HG03135 (cell line): Measurements from ENCODE around the gene OR51S1.
"Not testable (repeated sequence)": the region's sequence is repeated elsewhere in the genome, so short reads cannot be mapped to it uniquely, and the experiment has no call there.

ENCODE experiments used
- ATAC-seq: cut with Tn5 transposase; IDR thresholded peaks from one replicate; pipeline ENCODE4 v1.9.1; 2021; ENCODE audit warnings: mild to moderate bottlenecking, moderate library complexity; ENCODE audit not compliant: unreplicated experiment

Gene OR51S1

GRCh38 chr11:4848908-4849532, at the start of gene OR51S1:
Gene OR51S1, minus strand, starts transcription at chr11:4849208. Its CDS starts 0 bp downstream, at chr11:4849208.
- ATAC-seq: no peak

- no peak for ATAC-seq
Measured at GRCh38 chr11:4891996-4892640, 43.1 kb upstream of the OR51S1 start.

- no peak for ATAC-seq
Measured at GRCh38 chr11:4890279-4890678, 41.3 kb upstream of the OR51S1 start.

- no peak for ATAC-seq
Measured at GRCh38 chr11:4887591-4887990, 38.6 kb upstream of the OR51S1 start.

GRCh38 chr11:4886186-4886585, 37.2 kb upstream of the OR51S1 start:
- ATAC-seq: no peak

GRCh38 chr11:4884361-4884760, 35.4 kb upstream of the OR51S1 start:
- ATAC-seq: no peak

- no peak for ATAC-seq
Measured at GRCh38 chr11:4882543-4882942, 33.5 kb upstream of the OR51S1 start.

- no peak for ATAC-seq
Measured at GRCh38 chr11:4881860-4882500, 33.0 kb upstream of the OR51S1 start, which contains the start of gene OR51T1. Gene OR51T1, plus strand, starts transcription at chr11:4881900. Its CDS starts 0 bp downstream, at chr11:4881900.

GRCh38 chr11:4881188-4881587, 32.2 kb upstream of the OR51S1 start:
- no peak for ATAC-seq

- ATAC-seq: no peak
Measured at GRCh38 chr11:4865855-4866254, 16.8 kb upstream of the OR51S1 start.

GRCh38 chr11:4863876-4864275, 14.9 kb upstream of the OR51S1 start:
- ATAC-seq: no peak

GRCh38 chr11:4862447-4863236, 13.6 kb upstream of the OR51S1 start:
- ATAC-seq: no peak

GRCh38 chr11:4854286-4854685, 5.3 kb upstream of the OR51S1 start:
- ATAC-seq: not testable (repeated sequence)

- ATAC-seq: no peak
Measured at GRCh38 chr11:4851033-4851432, 2.0 kb upstream of the OR51S1 start.

GRCh38 chr11:4839851-4840549, 9.0 kb downstream of the OR51S1 start:
- no peak for ATAC-seq

GRCh38 chr11:4830909-4831308, 18.1 kb downstream of the OR51S1 start:
- ATAC-seq: no peak

GRCh38 chr11:4830346-4830745, 18.7 kb downstream of the OR51S1 start:
- no peak for ATAC-seq

GRCh38 chr11:4826425-4826824, 22.6 kb downstream of the OR51S1 start:
- ATAC-seq: no peak

GRCh38 chr11:4825132-4825531, 23.9 kb downstream of the OR51S1 start:
- ATAC-seq: no peak

- no peak for ATAC-seq
Measured at GRCh38 chr11:4821021-4821420, 28.0 kb downstream of the OR51S1 start, which contains the start of gene OR51F2. Gene OR51F2, plus strand, starts transcription at chr11:4821321. Its CDS starts 101 bp downstream, at chr11:4821422.

- no peak for ATAC-seq
Measured at GRCh38 chr11:4809246-4809645, 39.8 kb downstream of the OR51S1 start.
